GM23338 (cell line): ENCODE measurements around the gene PLXNA2. TPM values are rescaled to one million over a fixed set of nuclear protein-coding genes. Genes with fewer than 3 reads are reported as not detected.

Experiments used
- ATAC-seq: fragments of 200-7000 bp; cut with Tn5 transposase; 3 replicates; pipeline ENCODE4 v1.9.1; 2020
- DNase-seq: peaks from one replicate; pipeline ENCODE4 v3.0.0-alpha.2; 2015; ENCODE audit warnings: low spot score
- H2AFZ ChIP-seq: fragments of 200-600 bp; sonication (generic); 2 replicates; pipeline ENCODE4 v1.8.0; 2016; ENCODE audit warnings: antibody characterized with exemption, mild to moderate bottlenecking, moderate library complexity
- H3F3A ChIP-seq: fragments of 200-600 bp; sonication (generic); replicated peaks from 2 replicates; pipeline ENCODE4 v1.8.0; 2017; ENCODE audit warnings: antibody characterized with exemption, mixed run types, low read depth
- H3K27ac ChIP-seq: fragments of 200-600 bp; sonication (generic); 2 replicates; pipeline ENCODE4 v1.6.1; 2016; ENCODE audit warnings: low read depth
- H3K27me3 ChIP-seq: fragments of 200-600 bp; sonication (generic); 2 replicates; pipeline ENCODE4 v1.8.0; 2016; ENCODE audit warnings: mild to moderate bottlenecking, mixed run types, moderate library complexity; ENCODE audit not compliant: insufficient read depth
- H3K36me3 ChIP-seq: fragments of 200-600 bp; sonication (generic); 2 replicates; pipeline ENCODE4 v1.8.0; 2016; ENCODE audit warnings: mild to moderate bottlenecking; ENCODE audit not compliant: insufficient read depth
- H3K4me1 ChIP-seq: fragments of 200-600 bp; sonication (generic); 2 replicates; pipeline ENCODE4 v1.8.0; 2016; ENCODE audit warnings: mild to moderate bottlenecking, moderate library complexity; ENCODE audit not compliant: insufficient read depth
- H3K4me2 ChIP-seq: fragments of 200-600 bp; sonication (generic); 2 replicates; pipeline ENCODE4 v1.7.1; 2017; ENCODE audit warnings: mixed run types
- H3K4me3 ChIP-seq: fragments of 200-600 bp; sonication (generic); 2 replicates; pipeline ENCODE4 v1.6.1; 2016; ENCODE audit warnings: mixed run types
- H3K79me2 ChIP-seq: fragments of 200-600 bp; sonication (generic); replicated peaks from 2 replicates; pipeline ENCODE4 v1.8.0; 2017; ENCODE audit warnings: mild to moderate bottlenecking; ENCODE audit not compliant: insufficient read depth
- H3K9me2 ChIP-seq: fragments of 200-600 bp; sonication (generic); 2 replicates; pipeline ENCODE4 v1.8.0; 2017; ENCODE audit not compliant: insufficient read depth
- H4K20me1 ChIP-seq: fragments of 200-600 bp; sonication (generic); replicated peaks from 2 replicates; pipeline ENCODE4 v1.8.0; 2017; ENCODE audit warnings: mild to moderate bottlenecking; ENCODE audit not compliant: insufficient read depth
- H3K27ac Mint-ChIP-seq: 2 replicates; pipeline ENCODE4 v1.8.0; 2020; ENCODE audit warnings: inconsistent platforms, mild to moderate bottlenecking, moderate library complexity, mixed read lengths
- H3K27me3 Mint-ChIP-seq: 3 replicates; pipeline ENCODE4 v1.8.0; 2022; ENCODE audit warnings: low read depth, mild to moderate bottlenecking, moderate library complexity, mixed read lengths, inconsistent platforms; ENCODE audit not compliant: insufficient read depth, poor library complexity
- H3K36me3 Mint-ChIP-seq: 3 replicates; pipeline ENCODE4 v1.8.0; 2021; ENCODE audit warnings: low read depth, mild to moderate bottlenecking, inconsistent platforms, moderate library complexity, mixed read lengths
- H3K4me1 Mint-ChIP-seq: 3 replicates; pipeline ENCODE4 v1.8.0; 2020; ENCODE audit warnings: mild to moderate bottlenecking, inconsistent platforms, mixed read lengths
- H3K4me3 Mint-ChIP-seq: 3 replicates; pipeline ENCODE4 v1.8.0; 2021; ENCODE audit warnings: moderate library complexity, mild to moderate bottlenecking, inconsistent platforms, mixed read lengths
- H3K9me3 Mint-ChIP-seq: 3 replicates; pipeline ENCODE4 v1.8.0; 2020; ENCODE audit warnings: moderate library complexity, mild to moderate bottlenecking, inconsistent platforms, mixed read lengths
- EZH2 ChIP-seq: fragments of 200-600 bp; sonication (generic); IDR thresholded peaks from one replicate; pipeline ENCODE4 v1.8.0; 2017; ENCODE audit warnings: antibody characterized with exemption, mild to moderate bottlenecking, low read depth; ENCODE audit not compliant: unreplicated experiment
- EZH2phosphoT487 ChIP-seq: fragments of 200-600 bp; sonication (generic); IDR thresholded peaks from one replicate; pipeline ENCODE4 v1.8.1; 2018; ENCODE audit warnings: antibody characterized with exemption; ENCODE audit not compliant: unreplicated experiment
- POLR2AphosphoS5 ChIP-seq: IDR thresholded peaks from 2 replicates; pipeline ENCODE4 v1.6.1; 2016; ENCODE audit warnings: antibody characterized with exemption, low read depth
- ZNF462 ChIP-seq: fragments of 250-450 bp; sonication (Bioruptor Pico); IDR thresholded peaks from 2 replicates; pipeline ENCODE4 v1.5.0; 2020; ENCODE audit warnings: mild to moderate bottlenecking, moderate library complexity
- polyA plus RNA-seq: library from polyadenylated mRNA; unstranded; fragments of >200 nt; fragmentation: Nextera tagmentation; extraction: Ambion mirVana; gene quantifications from 2 replicates; pipeline ENCODE4 v1.2.1, GENCODE V29; 2016
- total RNA-seq: library from RNA; depleted of rRNA; stranded (reverse); fragments of >200 nt; shearing (Covaris generic); gene quantifications from 2 replicates; pipeline ENCODE4 v1.2.3, GENCODE V29; 2014
- TF ChIP-seq, protein P1 (sequence below): IDR thresholded peaks from 2 replicates; pipeline ENCODE4 v1.6.1; 2016; ENCODE audit warnings: antibody characterized with exemption

Gene PLXNA2
- total and polyA plus RNA-seq, 2 experiments from 2014 or later = 0.40 to 1.8 TPM

DNA sequence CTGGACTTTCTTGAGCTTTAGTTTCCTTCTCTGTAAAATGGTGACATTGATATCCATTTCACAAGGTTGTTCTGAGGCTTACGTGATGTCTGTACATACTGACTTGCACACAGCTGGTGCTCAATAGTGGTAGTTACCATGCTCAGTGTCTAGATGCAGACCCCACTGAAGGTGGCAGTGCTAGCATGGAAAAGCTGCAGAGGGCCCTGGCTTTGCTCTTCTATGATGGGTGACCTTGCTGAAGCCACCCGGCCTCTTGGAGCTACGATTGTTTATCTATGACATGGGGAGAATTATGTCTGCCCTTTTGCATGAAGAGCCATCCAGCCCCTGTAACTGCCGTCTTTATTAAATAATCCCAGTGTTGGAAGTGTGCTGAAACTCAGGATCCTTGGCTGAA, 131.8 kb downstream of the PLXNA2 start (continued):
- no peak for TF ChIP-seq ZNF462 (CRISPR knock-in tag)
- TF ChIP-seq, protein P1, sequence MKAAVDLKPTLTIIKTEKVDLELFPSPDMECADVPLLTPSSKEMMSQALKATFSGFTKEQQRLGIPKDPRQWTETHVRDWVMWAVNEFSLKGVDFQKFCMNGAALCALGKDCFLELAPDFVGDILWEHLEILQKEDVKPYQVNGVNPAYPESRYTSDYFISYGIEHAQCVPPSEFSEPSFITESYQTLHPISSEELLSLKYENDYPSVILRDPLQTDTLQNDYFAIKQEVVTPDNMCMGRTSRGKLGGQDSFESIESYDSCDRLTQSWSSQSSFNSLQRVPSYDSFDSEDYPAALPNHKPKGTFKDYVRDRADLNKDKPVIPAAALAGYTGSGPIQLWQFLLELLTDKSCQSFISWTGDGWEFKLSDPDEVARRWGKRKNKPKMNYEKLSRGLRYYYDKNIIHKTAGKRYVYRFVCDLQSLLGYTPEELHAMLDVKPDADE = no peak
- TF ChIP-seq EZH2 = no peak

DNA sequence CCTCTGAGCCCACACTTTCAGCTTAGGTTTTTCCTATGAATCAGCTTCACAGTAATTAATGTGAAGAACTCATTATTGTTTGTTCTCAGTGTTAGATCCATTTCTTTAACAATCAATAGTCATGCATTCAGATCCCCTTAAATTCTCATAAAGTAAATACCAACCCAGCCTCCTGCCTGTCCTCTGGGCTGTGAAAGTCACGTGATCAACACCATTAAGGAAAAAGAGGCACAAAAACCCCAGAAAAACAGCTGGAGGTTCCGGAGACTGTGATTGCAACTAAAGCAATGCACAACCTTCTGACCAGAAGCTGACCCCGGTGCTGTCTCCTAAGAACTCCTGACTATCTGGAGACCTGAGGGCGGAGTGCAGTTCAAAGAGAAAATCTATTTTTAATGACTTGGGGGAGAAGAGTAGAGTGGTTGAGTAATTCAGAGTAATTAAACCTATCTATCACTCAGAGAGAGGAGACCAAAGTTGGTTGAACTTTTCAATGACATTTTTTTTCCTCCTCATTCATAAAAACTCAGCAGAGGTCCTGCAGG, 132.5 kb downstream of the PLXNA2 start:
- Histone ChIP-seq H2AFZ (no peak overlapping the region), H3K4me2 (no peak overlapping the region), H3K9me2 (peaks cover 3% of the 10 kb centered on the region; the same call in 1 of the 2 replicates), H3K4me1 (peaks cover 5% of the 10 kb centered on the region), H3F3A (no peaks in the 10 kb centered on the region), H3K27me3 (no peaks in the 10 kb centered on the region), H3K4me3 (no peak overlapping the region), H3K79me2 (no peaks in the 10 kb centered on the region), H4K20me1 (no peaks in the 10 kb centered on the region), H3K27ac (no peak overlapping the region), H3K36me3 (no peaks in the 10 kb centered on the region)
- Mint-ChIP-seq H3K4me1 (peaks cover 24% of the 10 kb centered on the region), H3K9me3 (no peaks in the 10 kb centered on the region), H3K27ac (no peak overlapping the region), H3K36me3 (no peaks in the 10 kb centered on the region), H3K27me3 (peaks cover 3% of the 10 kb centered on the region), H3K4me3 (no peak overlapping the region)
- no peak for TF ChIP-seq POLR2AphosphoS5
- TF ChIP-seq ZNF462 (CRISPR knock-in tag) = no peak
- no peak for TF ChIP-seq EZH2phosphoT487
- DNase-seq = no peak
- ATAC-seq = no peak
